BLaER1 treated with 17β-estradiol and CSF1 and Interleukin-3, amounts not matched to agents 10 nM and 100 nM (cell line): ENCODE results near the gene TTLL8.

ENCODE experiments used
- H3K27ac ChIP-seq, 11 experiments: shearing (Covaris generic); formaldehyde crosslinking; 2 replicates each; pipeline ENCODE4 v1.8.1; 2022
- H3K27me3 ChIP-seq, 11 experiments: shearing (Covaris generic); formaldehyde crosslinking; 2 replicates each; pipeline ENCODE4 v1.8.1; 2022
- H3K36me3 ChIP-seq, 11 experiments: shearing (Covaris generic); formaldehyde crosslinking; 2 replicates each; pipeline ENCODE4 v1.8.1; 2022
- H3K4me1 ChIP-seq, 10 experiments: shearing (Covaris generic); formaldehyde crosslinking; 2 replicates each; pipeline ENCODE4 v1.8.1; 2022
- H3K4me2 ChIP-seq, 11 experiments: shearing (Covaris generic); formaldehyde crosslinking; 2 replicates each; pipeline ENCODE4 v1.8.1; 2022
- H3K4me3 ChIP-seq, 10 experiments: shearing (Covaris generic); formaldehyde crosslinking; 2 replicates each; pipeline ENCODE4 v1.8.1; 2022
- H3K9ac ChIP-seq, 11 experiments: shearing (Covaris generic); formaldehyde crosslinking; 2 replicates each; pipeline ENCODE4 v1.8.1; 2022
- H3K9me3 ChIP-seq, 11 experiments: shearing (Covaris generic); formaldehyde crosslinking; replicated peaks in 1 of 11; 2 replicates each; pipeline ENCODE4 v1.8.1; 2022
- H4K20me1 ChIP-seq, 11 experiments: shearing (Covaris generic); formaldehyde crosslinking; 2 replicates each; pipeline ENCODE4 v1.8.1; 2022
- Cebpa-rat ChIP-seq, 11 experiments: shearing (Covaris generic); IDR thresholded peaks; 2 replicates each; pipeline ENCODE4 v1.8.1; 2022

Gene TTLL8

DNA sequence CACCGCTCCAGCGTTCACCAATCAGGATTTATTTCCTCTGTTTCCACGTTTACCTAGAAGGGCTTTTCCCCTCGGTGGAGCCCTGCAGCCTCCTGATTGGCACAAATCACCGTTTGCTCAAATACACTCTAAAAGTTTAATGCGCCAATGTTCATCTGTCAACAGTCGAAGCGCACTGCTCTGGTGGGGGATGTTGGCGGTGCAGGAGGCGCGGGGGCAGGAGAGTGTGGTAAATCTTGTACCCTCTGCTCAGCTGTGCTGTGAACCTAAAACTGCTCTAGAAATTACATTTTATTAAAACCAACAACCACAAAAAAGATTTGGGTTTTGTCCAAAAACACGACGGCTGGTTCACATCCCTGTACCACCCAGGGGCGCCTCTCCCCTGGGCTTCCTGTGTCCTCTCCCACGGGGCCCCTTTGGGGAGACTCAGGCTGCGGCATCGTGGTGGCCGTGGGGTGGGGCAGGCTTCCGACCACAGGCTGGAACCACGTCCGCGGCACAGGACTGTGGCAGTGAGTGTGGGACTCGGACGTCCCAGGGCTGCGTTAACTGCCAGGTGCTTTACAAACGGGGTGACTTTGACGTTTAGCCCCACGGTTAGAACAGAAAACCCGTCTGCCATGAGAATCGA, 13.5 kb downstream of the TTLL8 start:
- no peak overlapping the region for H3K27ac ChIP-seq
- no peak overlapping the region for H3K4me3 ChIP-seq
- peaks cover 16 to 26% (median 22%) of the 10 kb centered on the region in 11 experiments for H3K9me3 ChIP-seq
- H3K36me3 ChIP-seq, result no peaks in the 10 kb centered on the region
- H3K27me3 ChIP-seq, result peaks cover 0 to 15% (median 9%) of the 10 kb centered on the region in 11 experiments; a peak in 14 of 22 replicates
- H3K4me1 ChIP-seq, result peaks cover 9 to 22% (median 16%) of the 10 kb centered on the region in 10 experiments
- TF ChIP-seq Cebpa-rat (IDR thresholded peaks at IDR 0.05), result no peak
- H4K20me1 ChIP-seq, result peaks cover 0 to 6% (median 0%) of the 10 kb centered on the region in 11 experiments; a peak in 4 of 22 replicates
- peak overlapping the region; percentile 67 to 83 (median 78) for H3K4me2 ChIP-seq
- peak overlapping the region in 2 of 11 experiments; percentile 10 to 41; a peak in 1 of 22 replicates for H3K9ac ChIP-seq

DNA sequence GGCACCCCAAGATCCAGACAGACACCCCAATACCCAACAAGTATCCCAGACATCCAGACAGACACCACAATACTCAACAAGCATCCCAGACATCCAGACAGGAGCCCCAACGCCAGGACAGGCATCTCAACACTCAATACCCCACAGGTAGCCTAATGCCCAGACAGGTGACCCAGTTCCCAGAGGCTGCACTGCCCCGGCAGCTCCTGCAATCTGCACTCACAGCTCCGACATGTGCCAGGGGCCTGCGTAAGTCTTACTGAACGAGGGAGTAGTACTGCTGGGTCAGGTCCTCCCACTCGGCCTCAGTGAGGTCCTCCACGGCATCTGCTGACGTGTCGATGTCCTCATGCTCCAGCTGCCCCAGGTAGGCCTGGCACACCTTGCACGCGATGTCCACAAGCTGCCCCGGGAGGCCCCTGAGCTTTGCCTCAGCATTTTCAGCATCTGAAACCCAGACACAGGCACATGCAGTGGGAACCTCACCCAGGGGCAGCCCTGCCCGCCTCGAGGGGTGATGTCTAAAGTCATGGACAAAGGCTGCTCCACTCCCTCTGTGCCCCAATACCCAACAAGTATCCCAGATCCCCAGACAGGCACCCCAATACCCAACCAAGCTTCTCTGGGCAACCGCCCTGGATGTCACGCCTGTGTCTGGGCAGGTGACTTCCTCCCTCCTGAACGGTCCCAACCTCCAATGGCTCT, 16.6 kb downstream of the TTLL8 start:
- H3K9ac ChIP-seq, result no peak overlapping the region
- H3K36me3 ChIP-seq, result no peaks in the 10 kb centered on the region
- H3K4me1 ChIP-seq, result peaks cover 9 to 22% (median 17%) of the 10 kb centered on the region in 10 experiments
- peaks cover 0 to 15% (median 9%) of the 10 kb centered on the region in 11 experiments; a peak in 14 of 22 replicates for H3K27me3 ChIP-seq
- no peak overlapping the region for H3K4me2 ChIP-seq
- no peak for TF ChIP-seq Cebpa-rat (IDR thresholded peaks at IDR 0.05)
- peaks cover 29 to 40% (median 33%) of the 10 kb centered on the region in 11 experiments for H3K9me3 ChIP-seq
- H3K27ac ChIP-seq, result no peak overlapping the region
- H3K4me3 ChIP-seq, result no peak overlapping the region
- H4K20me1 ChIP-seq, result peaks cover 0 to 6% (median 0%) of the 10 kb centered on the region in 11 experiments; a peak in 4 of 22 replicates

DNA sequence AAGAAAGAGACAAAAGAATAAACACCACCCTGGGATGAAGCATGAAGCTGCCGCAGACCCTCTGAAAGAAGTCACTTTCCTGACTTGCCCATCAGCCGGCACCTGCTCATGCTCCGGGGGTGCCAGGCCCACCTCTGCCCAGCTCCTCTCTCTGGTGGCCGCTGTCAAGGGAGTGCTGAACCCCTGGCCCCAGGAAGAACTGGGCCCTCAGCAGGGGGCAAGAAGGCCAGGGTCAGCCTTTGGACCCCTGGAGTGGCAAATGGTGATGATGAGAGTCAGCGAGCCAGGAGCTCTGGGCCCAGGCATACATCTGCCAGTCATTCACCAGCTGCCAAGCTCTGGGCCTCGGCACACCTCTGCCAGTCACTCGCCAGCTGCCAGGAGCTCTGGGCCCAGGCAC, 17.4 kb downstream of the TTLL8 start:
- peaks cover 13 to 30% (median 23%) of the 10 kb centered on the region in 10 experiments for H3K4me1 ChIP-seq
- H3K27me3 ChIP-seq, result peaks cover 0 to 15% (median 9%) of the 10 kb centered on the region in 11 experiments; a peak in 14 of 22 replicates
- H3K36me3 ChIP-seq, result no peaks in the 10 kb centered on the region
- no peak overlapping the region for H3K4me2 ChIP-seq
- peaks cover 29 to 40% (median 33%) of the 10 kb centered on the region in 11 experiments for H3K9me3 ChIP-seq
- TF ChIP-seq Cebpa-rat (IDR thresholded peaks at IDR 0.05), result no peak
- H3K4me3 ChIP-seq, result no peak overlapping the region
- H3K9ac ChIP-seq, result no peak overlapping the region
- peaks cover 0 to 6% (median 0%) of the 10 kb centered on the region in 11 experiments; a peak in 2 of 22 replicates for H4K20me1 ChIP-seq
- no peak overlapping the region for H3K27ac ChIP-seq

DNA sequence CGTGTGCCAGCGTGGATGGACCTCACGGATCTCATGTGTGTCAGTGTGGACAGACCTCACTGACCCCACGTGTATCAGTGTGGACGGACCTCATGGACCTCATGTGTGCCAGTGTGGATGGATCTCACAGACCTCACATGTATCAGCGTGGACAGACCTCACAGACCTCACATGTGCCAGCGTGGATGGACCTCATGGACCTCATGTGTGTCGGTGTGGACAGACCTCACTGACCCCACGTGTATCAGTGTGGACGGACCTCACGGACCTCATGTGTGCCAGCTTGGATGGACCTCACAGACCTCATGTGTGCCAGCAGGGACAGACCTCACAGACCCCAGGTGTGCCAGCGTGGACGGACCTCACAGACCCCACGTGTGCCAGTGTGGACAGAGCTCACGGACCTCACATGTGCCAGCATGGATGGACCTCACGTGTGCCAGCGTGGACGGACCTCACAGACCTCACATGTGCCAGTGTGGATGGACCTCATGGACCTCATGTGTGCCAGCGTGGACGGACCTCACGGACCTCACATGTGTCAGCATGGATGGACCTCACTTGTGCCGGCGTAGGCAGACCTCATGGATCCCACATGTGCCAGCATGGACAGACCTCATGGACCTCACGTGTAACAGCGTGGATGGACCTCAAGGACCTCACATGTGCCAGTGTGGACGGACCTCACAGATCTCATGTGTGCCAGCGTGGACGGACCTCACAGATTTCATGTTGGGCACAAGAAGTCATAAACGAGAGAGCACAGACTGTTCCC, 18.2 kb downstream of the TTLL8 start:
- Histone ChIP-seq H3K4me1 (peaks cover 17 to 33% (median 27%) of the 10 kb centered on the region in 10 experiments), H3K4me3 (no peak overlapping the region), H4K20me1 (peaks cover 0 to 2% (median 0%) of the 10 kb centered on the region in 11 experiments; a peak in 2 of 22 replicates), H3K9me3 (peaks cover 29 to 40% (median 33%) of the 10 kb centered on the region in 11 experiments), H3K36me3 (no peaks in the 10 kb centered on the region), H3K27me3 (peaks cover 0 to 10% (median 5%) of the 10 kb centered on the region in 11 experiments; a peak in 14 of 22 replicates), H3K4me2 (no peak overlapping the region), H3K27ac (no peak overlapping the region), H3K9ac (no peak overlapping the region)
- TF ChIP-seq Cebpa-rat (IDR thresholded peaks at IDR 0.05), result no peak

DNA sequence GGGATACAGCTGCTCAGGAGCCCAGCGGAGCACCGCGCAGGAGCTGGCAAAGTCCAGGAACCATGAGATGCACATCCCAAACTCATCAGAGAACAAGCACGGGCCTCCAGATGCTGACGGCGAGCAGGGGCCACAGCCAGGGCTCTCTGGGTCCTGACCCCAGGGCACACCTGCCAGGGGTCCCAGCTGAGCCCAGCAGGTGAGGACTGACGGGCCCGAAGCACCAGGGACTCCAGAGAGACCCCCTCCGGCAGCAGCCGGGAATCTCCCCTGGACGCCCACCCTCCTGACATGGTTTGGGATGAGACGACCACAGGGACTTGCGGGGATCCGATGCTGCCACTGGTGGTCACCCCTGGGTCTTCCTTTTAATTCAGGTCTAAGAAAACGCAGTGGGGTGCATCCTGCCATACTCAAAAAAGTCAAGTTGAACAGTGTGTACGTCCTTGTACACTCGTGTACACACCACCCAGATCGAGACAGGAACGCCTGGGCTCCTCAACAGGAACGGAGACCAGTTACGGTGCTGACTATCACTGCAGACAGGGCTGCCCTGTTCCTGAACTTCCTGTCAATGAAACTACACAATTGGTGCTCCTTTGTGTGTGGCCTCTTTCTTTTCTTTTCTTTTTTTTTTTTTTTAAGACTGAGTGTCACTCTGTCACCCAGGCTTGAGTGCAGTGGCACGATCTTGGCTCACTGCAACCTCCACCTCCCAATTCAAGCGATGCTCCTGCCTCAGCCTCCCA, 21.9 kb downstream of the TTLL8 start:
- no peak for TF ChIP-seq Cebpa-rat (IDR thresholded peaks at IDR 0.05)
- H3K27ac ChIP-seq, result peak overlapping the region in 1 of 11 experiments; percentile 40; a peak in 2 of 22 replicates
- H3K4me3 ChIP-seq, result no peak overlapping the region
- no peaks in the 10 kb centered on the region for H3K36me3 ChIP-seq
- H3K4me2 ChIP-seq, result peak overlapping the region in 10 of 11 experiments; percentile 5 to 88 (median 79); a peak in 17 of 22 replicates
- peaks cover 17 to 23% (median 20%) of the 10 kb centered on the region in 11 experiments; a peak in 21 of 22 replicates for H3K9me3 ChIP-seq
- H3K27me3 ChIP-seq, result peaks cover 0 to 18% (median 4%) of the 10 kb centered on the region in 11 experiments; a peak in 5 of 22 replicates
- peaks cover 0 to 13% (median 0%) of the 10 kb centered on the region in 11 experiments; a peak in 5 of 22 replicates for H4K20me1 ChIP-seq
- no peak overlapping the region for H3K9ac ChIP-seq
- peaks cover 27 to 55% (median 52%) of the 10 kb centered on the region in 10 experiments for H3K4me1 ChIP-seq

DNA sequence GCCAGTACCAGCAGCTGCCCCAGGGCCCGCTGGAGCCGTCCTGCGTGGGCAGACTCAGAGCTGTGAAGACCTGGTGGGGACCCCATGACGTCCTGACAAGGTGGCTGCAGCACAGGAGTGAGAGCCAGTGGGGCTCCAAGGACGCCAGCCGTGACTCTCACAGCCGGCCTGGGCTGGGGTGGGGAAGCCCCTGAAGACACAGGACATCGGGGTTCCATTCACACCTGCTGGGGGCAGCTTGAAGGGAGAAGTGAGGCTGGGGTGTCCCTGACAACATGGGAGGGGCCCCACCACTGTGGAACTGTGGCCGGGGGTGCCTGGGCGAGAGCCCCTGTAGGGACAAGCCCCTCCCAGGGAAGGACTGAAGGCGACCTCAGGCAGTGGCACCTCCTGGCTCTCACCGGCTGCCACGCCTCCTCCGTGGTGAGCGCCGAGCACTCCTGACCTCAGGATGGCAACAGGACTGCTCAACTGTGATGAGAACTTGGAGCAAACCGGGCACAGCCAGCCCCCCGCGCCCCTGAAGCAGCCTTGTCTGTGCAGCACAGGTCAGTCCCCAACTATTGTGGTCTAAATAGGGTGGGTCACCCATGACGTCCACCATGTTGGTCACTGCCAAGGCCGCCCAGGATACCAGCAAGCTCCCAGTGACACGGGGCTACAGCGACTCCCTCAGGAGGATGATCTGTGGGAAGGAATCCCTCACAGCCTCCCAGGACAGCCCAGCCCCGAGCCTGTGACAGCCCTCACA, 22.8 kb downstream of the TTLL8 start:
- peaks cover 0 to 21% (median 0%) of the 10 kb centered on the region in 11 experiments; a peak in 5 of 22 replicates for H4K20me1 ChIP-seq
- no peak for TF ChIP-seq Cebpa-rat (IDR thresholded peaks at IDR 0.05)
- H3K27ac ChIP-seq, result peak overlapping the region in 8 of 11 experiments; percentile 19 to 60 (median 51); a peak in 15 of 22 replicates
- H3K9ac ChIP-seq, result peak overlapping the region in 7 of 11 experiments; percentile 2 to 45 (median 30); a peak in 6 of 22 replicates
- H3K4me2 ChIP-seq, result peak overlapping the region; percentile 58 to 88 (median 79)
- H3K4me3 ChIP-seq, result no peak overlapping the region; a peak in 1 of 20 replicates
- no peaks in the 10 kb centered on the region for H3K36me3 ChIP-seq
- H3K9me3 ChIP-seq, result peaks cover 17 to 23% (median 20%) of the 10 kb centered on the region in 11 experiments; a peak in 21 of 22 replicates
- H3K27me3 ChIP-seq, result peaks cover 0 to 18% (median 4%) of the 10 kb centered on the region in 11 experiments; a peak in 5 of 22 replicates
- H3K4me1 ChIP-seq, result peaks cover 31 to 62% (median 60%) of the 10 kb centered on the region in 10 experiments
